Measurements from ENCODE around the gene ZNF91.
"Not testable (repeated sequence)": the region's sequence is repeated elsewhere in the genome, so short reads cannot be mapped to it uniquely, and the experiment has no call there.

ZNF91 gene

GRCh38 chr19:23321403-23321802, 73.9 kb downstream of the ZNF91 start:
- in situ Hi-C loops (cut with HindIII; ENCODE audit: low sequenced_read_pairs) = not testable (repeated sequence)

DNA sequence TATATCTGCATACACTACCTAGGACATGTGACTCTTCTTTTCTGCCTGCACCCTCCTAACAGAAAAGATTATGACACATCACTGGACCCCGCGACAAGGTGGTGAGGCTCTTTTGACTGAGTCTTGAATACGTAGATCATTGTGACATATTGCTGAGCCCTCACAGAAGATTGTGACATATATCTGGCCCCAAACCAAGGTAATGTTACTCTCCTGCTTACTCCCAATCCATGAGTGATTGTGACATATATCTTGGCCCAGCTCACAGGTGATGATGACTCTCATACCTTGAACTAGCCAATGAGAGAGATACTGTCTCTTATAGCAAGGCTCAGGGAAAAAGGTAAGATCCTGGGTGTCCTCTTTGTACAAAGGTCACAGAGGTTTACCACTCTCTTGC, 75.7 kb downstream of the ZNF91 start:
- in situ Hi-C loops (cut with HindIII; ENCODE audit: low sequenced_read_pairs) = not testable (repeated sequence)

GRCh38 chr19:23318941-23319340, 76.3 kb downstream of the ZNF91 start:
- in situ Hi-C loops (cut with HindIII; ENCODE audit: low sequenced_read_pairs) = not testable (repeated sequence)

DNA sequence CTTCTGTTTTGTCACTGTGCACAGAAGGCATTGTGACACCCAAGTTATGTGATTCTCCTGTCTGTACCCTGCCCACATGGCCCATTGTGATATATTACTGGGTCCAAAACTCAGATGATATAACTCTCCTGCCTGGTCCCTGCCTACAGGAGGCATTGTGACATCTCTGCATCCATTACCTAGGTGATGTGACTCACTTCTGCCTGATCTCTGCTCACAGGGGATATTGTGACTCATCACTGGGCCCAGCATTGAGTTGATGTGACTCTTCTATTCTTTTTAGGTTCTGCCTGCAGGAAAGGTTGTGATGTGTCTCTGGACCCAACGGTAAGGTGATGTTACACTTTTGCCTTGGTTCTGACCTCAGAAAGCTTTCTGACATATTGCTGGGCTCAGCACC, 77.1 kb downstream of the ZNF91 start:
- in situ Hi-C loops (cut with HindIII; ENCODE audit: low sequenced_read_pairs) = no loop called here

DNA sequence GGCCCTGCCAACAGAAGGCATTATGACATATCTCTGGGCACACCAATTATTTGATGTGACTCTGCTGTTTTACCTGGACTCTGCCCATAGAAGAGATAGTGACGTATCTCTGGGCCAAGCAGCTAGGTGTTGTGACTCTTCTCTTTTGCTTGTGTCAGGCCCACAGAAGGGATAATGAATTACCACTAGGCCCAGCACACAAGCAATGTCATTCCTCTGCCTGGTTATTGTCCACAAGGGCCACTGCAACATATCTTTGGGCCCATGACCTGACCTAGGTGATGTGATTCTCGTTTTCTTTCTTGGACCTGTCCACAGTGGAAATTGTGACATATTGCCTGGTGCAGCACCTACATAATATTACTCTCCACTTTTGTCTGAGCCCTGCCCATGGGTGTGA, 80.0 kb downstream of the ZNF91 start:
- in situ Hi-C loops (cut with HindIII; ENCODE audit: low sequenced_read_pairs) = no loop called here

DNA sequence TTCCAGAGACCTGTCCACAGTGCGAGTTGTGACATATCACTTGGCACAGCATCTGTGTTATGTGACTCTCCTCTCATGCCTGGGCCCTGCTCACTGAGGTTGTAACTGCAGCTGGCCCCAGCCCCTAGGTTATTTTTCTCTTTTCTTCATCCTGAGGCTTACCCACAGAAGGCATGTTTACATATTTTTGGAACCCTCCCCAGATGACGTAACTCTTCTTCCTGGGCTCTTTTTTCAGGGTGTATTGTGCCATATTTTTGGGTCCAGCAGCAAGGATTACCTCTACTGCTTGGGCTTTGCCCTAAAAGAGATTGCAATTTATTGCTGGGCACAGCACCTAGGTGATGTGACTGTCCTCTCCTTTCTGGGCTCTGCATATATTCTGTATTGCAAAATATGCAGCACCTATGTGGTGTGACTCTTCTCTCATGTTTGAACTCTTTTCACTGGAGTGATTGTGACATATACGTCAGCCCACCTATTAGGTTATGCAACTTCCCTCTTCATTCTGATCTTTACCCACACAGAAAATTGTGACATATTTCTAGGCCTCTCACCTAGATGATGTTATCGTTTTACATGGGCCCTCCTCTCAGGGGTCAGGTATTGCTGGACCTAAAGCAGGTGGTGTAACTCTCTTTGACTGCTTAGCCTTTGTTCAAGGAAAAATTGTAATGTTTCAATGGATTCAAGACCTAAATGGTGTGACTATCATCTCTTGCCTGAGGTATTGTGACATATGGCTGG, 80.6 kb downstream of the ZNF91 start:
- in situ Hi-C loops (cut with HindIII; ENCODE audit: low sequenced_read_pairs) = no loop called here

- in situ Hi-C loops (cut with HindIII; ENCODE audit: low sequenced_read_pairs) = no loop called here
Observed at GRCh38 chr19:23313196-23313595, 82.1 kb downstream of the ZNF91 start.

GRCh38 chr19:23312515-23312914, 82.8 kb downstream of the ZNF91 start:
- in situ Hi-C loops (cut with HindIII; ENCODE audit: low sequenced_read_pairs) = no loop called here

- in situ Hi-C loops (cut with HindIII; ENCODE audit: low sequenced_read_pairs) = no loop called here
Observed at GRCh38 chr19:23311551-23311950, 83.7 kb downstream of the ZNF91 start.

DNA sequence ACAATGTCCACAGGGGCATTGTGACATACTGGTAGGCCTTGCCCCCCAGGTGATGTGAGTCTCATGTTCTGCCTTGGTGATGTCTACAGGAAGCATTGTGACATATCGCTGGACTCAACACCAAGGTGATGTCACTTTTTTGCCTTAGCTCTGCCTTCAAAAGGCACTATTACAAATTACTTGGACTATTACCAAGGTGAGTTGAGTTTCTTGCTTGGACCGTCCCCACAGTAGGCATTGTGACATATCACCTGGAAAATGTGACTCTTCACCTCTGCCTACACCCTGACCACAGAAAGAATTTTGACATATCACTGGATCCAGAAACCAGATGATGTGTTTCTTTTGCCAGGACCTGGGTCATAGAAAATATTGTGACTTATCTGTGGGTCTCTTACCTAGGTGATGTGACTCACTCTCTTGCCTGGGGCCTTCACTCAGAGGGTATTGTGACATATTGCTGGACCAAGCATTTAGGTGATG, 84.5 kb downstream of the ZNF91 start:
- in situ Hi-C loops (cut with HindIII; ENCODE audit: low sequenced_read_pairs) = no loop called here

DNA sequence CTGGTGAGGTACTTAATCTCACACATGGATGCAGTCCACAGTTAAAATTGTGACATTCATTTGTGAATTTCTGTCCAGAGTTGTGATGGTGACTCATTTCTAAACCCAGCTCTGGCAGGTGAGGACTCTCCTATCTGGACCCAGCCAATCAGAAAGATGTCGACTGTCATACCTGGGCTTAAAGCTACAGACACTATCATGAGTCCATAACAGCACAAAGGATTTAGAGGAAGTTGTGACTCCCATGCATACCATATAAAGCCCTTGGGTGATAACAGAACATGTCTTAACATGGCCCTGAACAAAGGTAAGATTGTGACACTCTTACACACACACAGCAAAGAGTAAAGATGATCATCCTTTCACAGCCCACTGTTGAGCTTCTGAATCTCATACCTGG, 85.3 kb downstream of the ZNF91 start:
- in situ Hi-C loops (cut with HindIII; ENCODE audit: low sequenced_read_pairs) = no loop called here

DNA sequence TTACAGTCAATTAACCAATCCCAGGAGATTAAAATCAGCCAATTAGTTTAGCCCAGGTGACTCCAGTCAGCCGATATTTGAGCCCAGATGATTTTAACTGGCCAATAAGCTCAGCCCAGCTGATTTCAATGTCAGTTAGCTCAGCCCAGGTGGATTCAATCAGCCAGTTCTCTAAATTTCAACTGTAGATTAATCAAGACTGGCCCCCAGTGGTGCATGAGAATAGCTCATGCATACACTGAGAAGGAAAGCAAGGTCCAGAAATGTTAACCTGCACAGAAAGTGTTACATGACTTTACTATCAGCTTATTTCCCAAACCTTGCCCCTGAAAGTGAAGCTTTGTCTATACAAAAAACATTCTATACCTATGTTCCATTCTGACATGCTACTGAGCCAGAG, 89.7 kb downstream of the ZNF91 start:
- in situ Hi-C loops (cut with HindIII; ENCODE audit: low sequenced_read_pairs) = no loop called here

DNA sequence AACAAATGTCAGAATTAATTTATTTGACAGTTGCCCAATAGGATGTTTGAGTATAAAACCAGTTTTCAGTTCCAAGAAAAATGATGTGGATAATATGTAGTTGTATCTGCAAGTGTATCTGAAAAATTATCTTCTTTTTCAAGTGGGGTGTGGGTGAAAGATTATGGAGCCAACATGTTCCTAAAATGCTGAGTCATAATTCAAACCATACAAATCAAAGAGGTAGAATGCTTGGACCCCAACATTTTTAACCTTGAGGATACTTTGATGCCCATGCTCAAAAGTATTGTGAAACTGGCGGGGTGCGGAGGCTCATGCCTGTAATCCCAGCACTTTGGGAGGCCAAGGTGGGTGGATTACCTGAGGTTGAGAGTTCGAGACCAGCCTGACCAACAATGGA, 91.0 kb downstream of the ZNF91 start:
- in situ Hi-C loops (cut with HindIII; ENCODE audit: low sequenced_read_pairs) = no loop called here

DNA sequence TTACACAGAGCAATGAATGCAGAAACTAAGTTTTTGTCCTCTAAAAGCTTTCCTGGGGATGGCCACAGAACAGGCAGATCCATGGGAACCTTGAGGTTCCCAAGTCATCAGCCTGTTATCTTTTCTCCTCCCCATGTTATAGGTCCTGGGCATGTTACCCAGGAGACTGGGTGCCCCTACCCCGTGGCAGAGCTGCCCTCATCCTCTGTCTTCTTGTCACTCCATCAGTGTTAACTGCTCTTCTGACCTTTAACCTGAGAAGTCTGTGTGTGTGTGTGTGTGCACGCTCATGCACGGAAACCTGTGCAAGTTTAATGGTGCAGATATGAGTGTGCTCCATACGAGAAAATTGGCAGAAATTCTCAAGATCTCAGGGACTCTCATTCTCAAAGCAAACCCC, 101.1 kb downstream of the ZNF91 start:
- in situ Hi-C loops (cut with HindIII; ENCODE audit: low sequenced_read_pairs) = no loop called here

- in situ Hi-C loops (cut with HindIII; ENCODE audit: low sequenced_read_pairs) = not testable (repeated sequence)
Observed at GRCh38 chr19:23289966-23290365, 105.3 kb downstream of the ZNF91 start.

Measured in DLD1 (cell line).